Umbilical cord (tissue), 1 donor: ENCODE data around the gene NLRP6. TPM values are rescaled to one million over a fixed set of nuclear protein-coding genes. Genes with fewer than 3 reads are reported as not detected.

Source experiments
- total RNA-seq: library from RNA; depleted of rRNA; stranded (reverse); fragments of >200 nt; gene quantifications from one replicate; pipeline ENCODE4 v1.2.3, GENCODE V29; 2014; ENCODE audit warnings: low replicate concordance; ENCODE audit not compliant: insufficient read depth

NLRP6 gene
- total RNA-seq, 1 donor from 2014 or later = not detected

Other genes starting within 250 kb of the NLRP6 start
- gene SCGB1C1, start 85.3 kb upstream of the NLRP6 start, total RNA-seq = not detected
- gene BET1L, start 71.0 kb upstream of the NLRP6 start, total RNA-seq = 14.0 TPM
- gene RIC8A, start 70.7 kb upstream of the NLRP6 start, total RNA-seq = 83.3 TPM
- 3.6 TPM for gene SIRT3, start 42.1 kb upstream of the NLRP6 start, total RNA-seq
- 66.2 TPM for gene PSMD13, start 41.4 kb upstream of the NLRP6 start, total RNA-seq
- gene PGGHG, start 10.7 kb downstream of the NLRP6 start, total RNA-seq = 9.1 TPM
- gene IFITM5, start 21.1 kb downstream of the NLRP6 start, total RNA-seq = 0.96 TPM
- 5.5 TPM for gene IFITM2, start 29.4 kb downstream of the NLRP6 start, total RNA-seq
- 25.3 TPM for gene IFITM1, start 35.6 kb downstream of the NLRP6 start, total RNA-seq
- 47.2 TPM for gene IFITM3, start 42.5 kb downstream of the NLRP6 start, total RNA-seq
- gene B4GALNT4, start 91.1 kb downstream of the NLRP6 start, total RNA-seq = 7.2 TPM
- gene PKP3, start 115.8 kb downstream of the NLRP6 start, total RNA-seq = 36.6 TPM
- gene SIGIRR, start 136.6 kb downstream of the NLRP6 start, total RNA-seq = 10.8 TPM
- 5.1 TPM for gene ANO9, start 163.6 kb downstream of the NLRP6 start, total RNA-seq
- 73.4 TPM for gene PTDSS2, start 171.9 kb downstream of the NLRP6 start, total RNA-seq
- gene RNH1, start 228.8 kb downstream of the NLRP6 start, total RNA-seq = 132 TPM